HL-60 (cell line): ENCODE measurements around the gene TAL2.

Experiments used
- DNase-seq, 2 experiments: peaks; one replicate each; pipeline ENCODE4 v3.0.0-alpha.2; 2010 to 2020; ENCODE audit warnings: low read depth in 1 of 2, low spot score in 1 of 2
- H3K27ac ChIP-seq: fragments of 250-450 bp; sonication (Bioruptor Pico); replicated peaks from 2 replicates; pipeline ENCODE4 v1.5.1; 2020; ENCODE audit warnings: mild to moderate bottlenecking, moderate library complexity
- H3K27me3 ChIP-seq: fragments of 250-450 bp; sonication (Bioruptor Pico); 2 replicates; pipeline ENCODE4 v1.5.1; 2021; ENCODE audit warnings: mild to moderate bottlenecking, moderate library complexity; ENCODE audit not compliant: insufficient read depth, poor library complexity, severe bottlenecking
- H3K4me3 ChIP-seq: replicated peaks from 2 replicates; pipeline ENCODE4 v1.5.1; 2011; ENCODE audit warnings: mild to moderate bottlenecking, control low read depth, low read length; ENCODE audit not compliant: insufficient read depth
- CTCF ChIP-seq: IDR thresholded peaks from one replicate; pipeline ENCODE4 v1.5.1; 2011; ENCODE audit warnings: low read length, control low read depth, inconsistent platforms; ENCODE audit not compliant: insufficient read depth
- GABPA ChIP-seq: IDR thresholded peaks from 2 replicates; pipeline ENCODE4 v1.6.1; 2012; ENCODE audit warnings: low read depth
- POLR2AphosphoS5 ChIP-seq: IDR thresholded peaks from 2 replicates; pipeline ENCODE4 v1.6.1; 2012; ENCODE audit warnings: low read depth
- REST ChIP-seq: IDR thresholded peaks from 2 replicates; pipeline ENCODE4 v1.6.1; 2012; ENCODE audit warnings: low read depth; ENCODE audit not compliant: insufficient replicate concordance
- SPI1 ChIP-seq: IDR thresholded peaks from 2 replicates; pipeline ENCODE4 v1.6.1; 2012; ENCODE audit warnings: low read depth, mild to moderate bottlenecking, borderline replicate concordance

The TAL2 gene

GRCh38 chr9:105698348-105698870 lies 36.2 kb downstream of the TAL2 start:
- TF ChIP-seq CTCF = no peak
- TF ChIP-seq REST = no peak
- TF ChIP-seq GABPA = no peak
- TF ChIP-seq SPI1 = no peak
- Histone ChIP-seq H3K27me3 (no peaks in the 10 kb centered on the region), H3K4me3 (no peak overlapping the region), H3K27ac (no peak overlapping the region)
- no peak for DNase-seq

GRCh38 chr9:105700668-105701067 lies 38.4 kb downstream of the TAL2 start:
- Histone ChIP-seq H3K4me3 (no peak overlapping the region), H3K27ac (no peak overlapping the region), H3K27me3 (no peaks in the 10 kb centered on the region)
- TF ChIP-seq CTCF (no peak), POLR2AphosphoS5 (no peak), REST (no peak), SPI1 (no peak), GABPA (no peak)
- DNase-seq = no peak

GRCh38 chr9:105701145-105701544 lies 38.9 kb downstream of the TAL2 start:
- no peaks in the 10 kb centered on the region for H3K27me3 ChIP-seq
- TF ChIP-seq POLR2AphosphoS5 = no peak
- TF ChIP-seq GABPA = no peak
- no peak for TF ChIP-seq REST
- TF ChIP-seq SPI1 = no peak
- no peak for TF ChIP-seq CTCF
- H3K4me3 ChIP-seq = no peak overlapping the region
- H3K27ac ChIP-seq = no peak overlapping the region
- DNase-seq = no peak
